Activated T-helper 17 cell treated with anti-CD3 and anti-CD28 coated beads, Interleukin-2, amount 50 U/mL, for 72 hours (primary cell): ENCODE results near the gene CEBPG. TPM values are rescaled to one million over a fixed set of nuclear protein-coding genes. Genes with fewer than 3 reads are reported as not detected.
A peak's percentile ranks its signal among the peaks of the same experiment; 100 is the strongest.

ENCODE experiments used
- ATAC-seq: fragments of 150-1000 bp; cut with Tn5 transposase; replicated peaks from 2 replicates; pipeline ENCODE4 v1.10.0; 2021; ENCODE audit warnings: mild to moderate bottlenecking, moderate library complexity
- H3K27ac Mint-ChIP-seq: one replicate; pipeline ENCODE4 v1.8.0; 2022; ENCODE audit warnings: mixed read lengths
- H3K27me3 Mint-ChIP-seq: one replicate; pipeline ENCODE4 v1.8.0; 2022; ENCODE audit warnings: mixed read lengths
- H3K36me3 Mint-ChIP-seq: one replicate; pipeline ENCODE4 v1.8.0; 2022; ENCODE audit warnings: low read depth, mild to moderate bottlenecking, mixed read lengths
- H3K4me1 Mint-ChIP-seq: one replicate; pipeline ENCODE4 v1.8.0; 2022; ENCODE audit warnings: mixed read lengths
- H3K4me3 Mint-ChIP-seq: one replicate; pipeline ENCODE4 v1.8.0; 2022; ENCODE audit warnings: mild to moderate bottlenecking, mixed read lengths
- H3K9me3 Mint-ChIP-seq: one replicate; pipeline ENCODE4 v1.8.0; 2022; ENCODE audit warnings: mixed read lengths
- total RNA-seq, 2 donors: library from RNA; stranded (reverse); gene quantifications; one replicate each; pipeline ENCODE4 v1.2.3, GENCODE V29; 2022

Gene CEBPG
- total RNA-seq, 2 donors from 2014 or later = 15.0 to 23.6 TPM

- H3K4me1 Mint-ChIP-seq = peaks cover 6% of the 10 kb centered on the region
- no peak overlapping the region for H3K27ac Mint-ChIP-seq
- ATAC-seq = no peak
- no peaks in the 10 kb centered on the region for H3K9me3 Mint-ChIP-seq
- no peaks in the 10 kb centered on the region for H3K36me3 Mint-ChIP-seq
- H3K4me3 Mint-ChIP-seq = no peak overlapping the region
- no peaks in the 10 kb centered on the region for H3K27me3 Mint-ChIP-seq
These were observed 47.3 kb downstream of the CEBPG start for GRCh38 chr19:33420821-33421220.

DNA sequence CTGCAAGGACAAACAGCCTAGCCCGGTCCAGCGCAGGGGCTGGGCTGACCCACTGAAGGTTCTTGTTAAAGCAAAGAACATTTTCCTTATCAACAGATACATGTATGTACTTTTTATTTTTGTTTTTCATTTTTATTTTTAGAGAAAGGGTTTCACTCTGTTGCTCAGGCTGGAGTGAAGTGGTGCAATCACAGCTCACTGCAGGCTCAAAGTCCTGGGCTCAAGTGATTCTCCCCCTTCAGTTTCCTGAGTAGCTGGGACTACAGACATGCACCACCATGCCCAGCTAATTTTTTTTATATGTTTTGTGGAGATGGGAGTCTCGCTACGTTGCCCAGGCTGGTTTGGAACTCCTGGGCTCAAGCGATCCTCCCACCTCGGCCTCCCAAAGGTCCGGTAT lies 47.9 kb downstream of the CEBPG start:
- no peak for ATAC-seq
- Mint-ChIP-seq H3K27me3 (no peaks in the 10 kb centered on the region), H3K4me1 (peaks cover 5% of the 10 kb centered on the region), H3K9me3 (no peaks in the 10 kb centered on the region), H3K36me3 (no peaks in the 10 kb centered on the region), H3K4me3 (no peak overlapping the region), H3K27ac (no peak overlapping the region)

DNA sequence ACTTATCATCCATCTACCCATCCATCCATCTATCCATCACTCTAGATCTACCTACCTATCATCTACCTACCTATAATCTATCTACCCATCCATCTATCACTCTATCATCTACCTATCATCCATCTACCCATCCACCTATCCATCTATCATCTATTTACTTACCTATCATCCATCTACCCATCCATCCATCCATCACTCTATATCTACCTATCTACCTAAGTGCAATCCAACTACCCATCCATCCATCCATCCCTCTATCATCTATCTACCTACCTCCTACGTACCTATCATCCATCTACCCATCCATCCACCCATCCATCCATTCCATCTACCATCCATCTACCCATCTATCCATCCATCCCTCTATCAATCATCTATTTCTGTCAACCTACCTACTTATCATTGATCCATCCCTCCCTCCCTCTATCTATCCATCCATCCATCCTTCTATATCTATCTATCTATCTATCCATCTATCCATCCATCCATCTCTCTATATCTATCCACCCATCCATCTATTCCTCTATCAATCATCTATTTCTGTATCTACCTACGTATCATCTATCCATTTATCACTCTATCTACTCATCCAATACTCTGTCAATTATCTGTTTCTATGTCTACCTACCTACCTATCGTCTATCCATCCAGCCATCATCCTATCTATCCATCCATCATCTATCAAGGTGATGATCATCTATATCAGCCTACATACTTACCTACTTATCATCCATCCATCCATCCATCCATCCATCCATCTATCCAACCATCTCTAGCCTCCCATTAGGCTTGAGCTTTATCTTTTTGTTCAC lies 49.1 kb downstream of the CEBPG start:
- H3K27ac Mint-ChIP-seq = no peak overlapping the region
- no peaks in the 10 kb centered on the region for H3K9me3 Mint-ChIP-seq
- H3K27me3 Mint-ChIP-seq = no peaks in the 10 kb centered on the region
- no peaks in the 10 kb centered on the region for H3K36me3 Mint-ChIP-seq
- no peak for ATAC-seq
- no peaks in the 10 kb centered on the region for H3K4me1 Mint-ChIP-seq
- H3K4me3 Mint-ChIP-seq = no peak overlapping the region

GRCh38 chr19:33424181-33424580 lies 50.7 kb downstream of the CEBPG start:
- Mint-ChIP-seq H3K4me3 (no peak overlapping the region), H3K27ac (no peak overlapping the region), H3K9me3 (no peaks in the 10 kb centered on the region), H3K27me3 (no peaks in the 10 kb centered on the region), H3K4me1 (no peaks in the 10 kb centered on the region), H3K36me3 (no peaks in the 10 kb centered on the region)
- no peak for ATAC-seq

DNA sequence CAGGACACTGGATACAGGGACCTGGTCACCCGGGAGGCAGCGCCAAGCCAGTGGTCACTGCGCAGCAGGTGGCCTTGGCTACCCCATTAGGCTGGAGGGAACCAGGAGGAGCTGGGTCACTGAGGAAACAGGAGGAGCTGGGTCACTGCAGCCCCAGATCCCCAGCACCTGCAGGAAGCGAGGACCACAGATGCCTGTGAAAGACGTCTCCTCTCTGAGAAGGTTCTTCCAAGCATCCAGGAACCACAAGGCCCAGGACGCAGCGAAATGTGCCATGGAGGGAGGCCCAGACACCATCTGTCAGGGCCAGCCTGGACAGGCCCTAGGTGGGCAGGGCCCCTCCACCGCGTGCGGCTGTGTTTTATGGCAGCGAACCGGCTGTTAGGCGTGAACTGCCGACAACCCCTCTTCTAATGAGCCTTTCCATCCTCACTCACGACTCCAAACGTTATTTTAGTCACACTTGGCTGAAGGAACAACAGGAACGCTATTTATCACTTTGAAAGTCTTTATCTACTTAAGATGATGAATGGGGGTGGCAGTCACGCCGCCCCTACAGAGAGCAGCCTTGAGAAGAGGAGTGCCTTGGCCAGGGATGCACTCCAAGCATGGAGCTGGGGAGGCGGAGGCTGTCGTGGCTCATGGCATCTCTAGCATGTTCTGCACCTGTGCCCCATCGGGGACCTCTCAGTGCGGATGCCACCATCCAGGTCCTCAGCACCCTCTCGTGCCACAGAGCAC lies 53.3 kb downstream of the CEBPG start:
- Mint-ChIP-seq H3K4me3 (no peak overlapping the region), H3K27ac (no peak overlapping the region), H3K36me3 (no peaks in the 10 kb centered on the region), H3K9me3 (no peaks in the 10 kb centered on the region), H3K27me3 (no peaks in the 10 kb centered on the region), H3K4me1 (peaks cover 11% of the 10 kb centered on the region)
- ATAC-seq = no peak

- no peak overlapping the region for H3K27ac Mint-ChIP-seq
- no peaks in the 10 kb centered on the region for H3K36me3 Mint-ChIP-seq
- no peaks in the 10 kb centered on the region for H3K27me3 Mint-ChIP-seq
- no peak for ATAC-seq
- H3K4me1 Mint-ChIP-seq = peaks cover 11% of the 10 kb centered on the region
- no peak overlapping the region for H3K4me3 Mint-ChIP-seq
- no peaks in the 10 kb centered on the region for H3K9me3 Mint-ChIP-seq
These were observed 54.5 kb downstream of the CEBPG start for GRCh38 chr19:33427801-33428626.

DNA sequence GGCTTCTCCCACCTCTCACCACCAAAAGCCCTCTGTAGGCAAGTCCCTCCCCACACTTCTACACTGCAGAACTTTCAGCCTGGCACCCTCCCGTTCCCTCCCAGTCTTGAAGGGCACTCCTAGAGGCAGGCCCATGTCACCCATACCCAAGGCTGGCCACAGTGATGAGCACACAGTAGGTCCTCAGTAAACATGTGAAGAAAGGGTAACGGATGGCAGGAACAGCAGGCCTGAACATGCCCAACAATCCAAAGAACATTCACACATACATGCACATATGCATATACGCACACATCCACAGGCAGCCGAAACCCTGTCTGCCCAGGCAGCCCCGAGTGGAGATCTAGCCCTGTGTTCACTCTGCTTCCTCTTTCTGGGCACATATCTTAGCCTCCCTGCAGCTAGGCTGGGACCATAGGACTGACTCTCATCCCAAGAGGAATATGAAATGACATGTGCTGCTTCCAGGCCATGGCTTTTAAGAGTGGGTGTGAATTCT lies 55.2 kb downstream of the CEBPG start:
- no peak overlapping the region for H3K4me3 Mint-ChIP-seq
- H3K9me3 Mint-ChIP-seq = no peaks in the 10 kb centered on the region
- H3K4me1 Mint-ChIP-seq = peaks cover 11% of the 10 kb centered on the region
- no peaks in the 10 kb centered on the region for H3K36me3 Mint-ChIP-seq
- H3K27ac Mint-ChIP-seq = no peak overlapping the region
- no peak for ATAC-seq
- H3K27me3 Mint-ChIP-seq = no peaks in the 10 kb centered on the region

- no peaks in the 10 kb centered on the region for H3K36me3 Mint-ChIP-seq
- peak; percentile 73 for ATAC-seq
- H3K4me1 Mint-ChIP-seq = peaks cover 11% of the 10 kb centered on the region
- H3K27ac Mint-ChIP-seq = peak overlapping the region; percentile 78
- peak overlapping the region; percentile 65 for H3K4me3 Mint-ChIP-seq
- no peaks in the 10 kb centered on the region for H3K9me3 Mint-ChIP-seq
- H3K27me3 Mint-ChIP-seq = no peaks in the 10 kb centered on the region
These were observed 56.6 kb downstream of the CEBPG start for GRCh38 chr19:33429891-33430673.

DNA sequence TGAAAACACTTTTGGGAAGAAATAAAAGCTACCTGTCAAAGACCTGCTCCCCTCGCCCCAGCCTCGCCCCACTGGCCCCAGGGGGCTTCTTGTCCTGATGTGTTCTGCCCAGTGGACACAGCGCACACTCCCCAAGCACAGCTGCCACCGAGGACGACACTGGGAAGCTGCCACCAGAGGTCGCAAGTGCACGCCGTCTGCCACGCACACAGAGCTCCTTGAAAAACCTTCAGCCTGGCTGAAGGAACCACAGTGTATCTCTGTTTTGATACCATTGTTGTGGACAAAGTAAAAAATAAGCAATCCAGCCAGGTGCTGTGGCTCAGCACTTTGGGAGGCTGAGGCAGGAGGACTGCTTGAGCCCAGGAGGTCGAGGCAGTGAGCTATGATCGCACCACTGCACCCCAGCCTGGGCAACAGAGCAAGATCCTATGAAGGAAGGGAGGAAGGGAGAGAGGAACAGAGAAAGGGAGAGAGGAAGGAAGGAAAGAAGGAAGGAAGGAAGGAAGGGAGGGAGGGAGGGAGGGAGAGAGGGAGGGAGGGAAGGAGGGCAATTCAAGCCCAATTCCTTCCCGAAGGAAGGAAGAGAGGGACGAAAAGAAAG lies 57.3 kb downstream of the CEBPG start:
- peak; percentile 94 for ATAC-seq
- Mint-ChIP-seq H3K27ac (peak overlapping the region; percentile 78), H3K9me3 (no peaks in the 10 kb centered on the region), H3K4me3 (peak overlapping the region; percentile 65), H3K27me3 (no peaks in the 10 kb centered on the region), H3K36me3 (no peaks in the 10 kb centered on the region), H3K4me1 (peaks cover 11% of the 10 kb centered on the region)

DNA sequence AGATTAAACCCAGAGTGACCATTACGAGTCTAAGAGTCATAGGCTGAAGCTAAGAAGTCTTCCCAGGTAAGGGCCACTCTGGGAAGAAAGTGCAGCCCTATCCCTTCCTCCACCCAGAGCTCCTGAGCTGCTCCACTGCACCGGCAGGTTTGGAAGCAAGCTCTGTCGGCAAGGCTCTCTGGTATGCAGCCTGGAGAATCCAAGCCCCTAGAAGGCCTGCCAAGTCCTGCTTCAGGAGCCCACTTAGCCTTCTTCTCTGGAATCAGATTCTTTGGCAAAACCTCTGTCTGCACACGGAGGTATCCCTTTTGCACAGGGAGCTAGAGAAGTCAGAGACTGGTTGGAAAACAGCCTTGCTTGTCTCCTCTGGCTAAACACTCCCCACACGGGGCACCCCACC lies 58.5 kb downstream of the CEBPG start:
- Mint-ChIP-seq H3K27ac (no peak overlapping the region), H3K27me3 (no peaks in the 10 kb centered on the region), H3K36me3 (no peaks in the 10 kb centered on the region), H3K4me1 (peaks cover 11% of the 10 kb centered on the region), H3K4me3 (no peak overlapping the region), H3K9me3 (no peaks in the 10 kb centered on the region)
- no peak for ATAC-seq

Other genes with a start within 250 kb of the CEBPG start
- under 1 TPM in 1 of 2 donors, not detected in 1; 0.58 TPM for gene WDR88, start 241.6 kb upstream of the CEBPG start, total RNA-seq
- gene LRP3, start 179.4 kb upstream of the CEBPG start, total RNA-seq = not detected
- gene SLC7A10, start 147.9 kb upstream of the CEBPG start, total RNA-seq = not detected
- under 1 TPM; 0.21 to 0.26 TPM for gene CEBPA, start 71.2 kb upstream of the CEBPG start, total RNA-seq
- gene PEPD, start 148.1 kb downstream of the CEBPG start, total RNA-seq = 10 to 100 TPM; 16.4 to 33.1 TPM
- not detected for gene CHST8, start 248.2 kb downstream of the CEBPG start, total RNA-seq